ENCODE data around the gene NRDC. TPM values are rescaled to one million over a fixed set of nuclear protein-coding genes. Genes with fewer than 3 reads are reported as not detected.

NRDC gene
- total and polyA plus RNA-seq, 9 of the 15 experiments (the other 6 are each of a cell fraction or from before 2014, with no cell fraction given), result 102 to 371 (median 201) TPM

GRCh38 chr1:51878616-51879336 lies at the start of gene NRDC (continued):
- no peak for TF ChIP-seq ZBTB34 (CRISPR knock-in tag; IDR thresholded peaks at IDR 0.05)
- peak; percentile 91 for TF ChIP-seq PCBP1 (IDR thresholded peaks at IDR 0.05; ENCODE audit: low read depth, low read length, poor library complexity, severe bottlenecking)
- TF ChIP-seq ZNF311 (CRISPR knock-in tag; IDR thresholded peaks at IDR 0.05), result no peak
- TF ChIP-seq SRSF9 (IDR thresholded peaks at IDR 0.05; ENCODE audit: borderline replicate concordance, low read depth, low read length), result no peak
- peak in 1 of 2 experiments; percentile 66; a peak in 1 of 4 replicates for TF ChIP-seq CSDE1 (IDR thresholded peaks at IDR 0.05)
- peak; percentile 59 for TF ChIP-seq ZNF134 (CRISPR knock-in tag; conservative IDR thresholded peaks at IDR 0.05)
- 0 out of 2 replicates have a peak, but pooled peaks have one; percentile 13 for TF ChIP-seq OTX1 (CRISPR knock-in tag; IDR thresholded peaks at IDR 0.05)
- no peak for TF ChIP-seq MIER1 (IDR thresholded peaks at IDR 0.05; ENCODE audit: low read depth)
- peak; percentile 75 for TF ChIP-seq PML (IDR thresholded peaks at IDR 0.05; ENCODE audit: low read length)
- TF ChIP-seq ZNF23 (CRISPR knock-in tag; IDR thresholded peaks at IDR 0.05), result no peak
- peak; percentile 71; the same call in 1 of the 2 replicates for TF ChIP-seq FOXJ2 (tag; IDR thresholded peaks at IDR 0.05)
- no peak for TF ChIP-seq ZNF551 (CRISPR knock-in tag; IDR thresholded peaks at IDR 0.05)
- TF ChIP-seq ARHGAP35 (IDR thresholded peaks at IDR 0.05; ENCODE audit: partially characterized antibody), result no peak
- no peak for TF ChIP-seq ZNF583 (CRISPR knock-in tag; IDR thresholded peaks at IDR 0.05)
- TF ChIP-seq COPS2 (conservative IDR thresholded peaks at IDR 0.05), result no peak
- TF ChIP-seq TSC22D4 (tag; IDR thresholded peaks at IDR 0.05), result no peak
- peak; percentile 41 for TF ChIP-seq SMAD4 (CRISPR knock-in tag; conservative IDR thresholded peaks at IDR 0.05)
- no peak for TF ChIP-seq CUX1 (CRISPR knock-in tag; IDR thresholded peaks at IDR 0.05)
- TF ChIP-seq ZNF184 (CRISPR knock-in tag; IDR thresholded peaks at IDR 0.05), result no peak
- peak; percentile 72 for TF ChIP-seq STAT5A (IDR thresholded peaks at IDR 0.05; ENCODE audit: borderline replicate concordance, low read length)
- peak; percentile 62; the same call in 1 of the 2 replicates for TF ChIP-seq GATAD2B (IDR thresholded peaks at IDR 0.05; ENCODE audit: borderline replicate concordance)
- 0 out of 2 replicates have a peak, but pooled peaks have one; percentile 13 for TF ChIP-seq ATF4 (CRISPR knock-in tag; IDR thresholded peaks at IDR 0.05)
- TF ChIP-seq TGIF2 (CRISPR knock-in tag; IDR thresholded peaks at IDR 0.05), result no peak
